HG02943 (cell line): Measurements from ENCODE around the gene ELK4.

Experiments
- ATAC-seq: cut with Tn5 transposase; IDR thresholded peaks from one replicate; pipeline ENCODE4 v1.9.1; 2021; ENCODE audit warnings: mild to moderate bottlenecking, low read depth, moderate library complexity; ENCODE audit not compliant: unreplicated experiment

Gene ELK4

GRCh38 chr1:205583461-205584130, 48.2 kb downstream of the ELK4 start:
- no peak for ATAC-seq

GRCh38 chr1:205582471-205583291, 49.1 kb downstream of the ELK4 start:
- ATAC-seq, result no peak

- ATAC-seq, result no peak
These were observed 49.8 kb downstream of the ELK4 start for GRCh38 chr1:205582046-205582445.

GRCh38 chr1:205581321-205581980, 50.4 kb downstream of the ELK4 start:
- no peak for ATAC-seq

GRCh38 chr1:205580923-205581180, 51.0 kb downstream of the ELK4 start:
- no peak for ATAC-seq

GRCh38 chr1:205580140-205580922, 51.5 kb downstream of the ELK4 start:
- no peak for ATAC-seq

GRCh38 chr1:205579711-205580110, 52.1 kb downstream of the ELK4 start:
- ATAC-seq, result no peak

GRCh38 chr1:205578780-205579571, 52.8 kb downstream of the ELK4 start:
- ATAC-seq, result no peak

- no peak for ATAC-seq
These were observed 53.7 kb downstream of the ELK4 start for GRCh38 chr1:205577874-205578658.

- no peak for ATAC-seq
These were observed 54.7 kb downstream of the ELK4 start for GRCh38 chr1:205576805-205577761.

GRCh38 chr1:205576011-205576410, 55.8 kb downstream of the ELK4 start:
- ATAC-seq, result no peak

GRCh38 chr1:205575294-205575885, 56.4 kb downstream of the ELK4 start:
- no peak for ATAC-seq

GRCh38 chr1:205572421-205572820, 59.4 kb downstream of the ELK4 start:
- ATAC-seq, result no peak

- no peak for ATAC-seq
These were observed 60.1 kb downstream of the ELK4 start for GRCh38 chr1:205571747-205572146.

GRCh38 chr1:205570796-205571537, 60.8 kb downstream of the ELK4 start:
- no peak for ATAC-seq

GRCh38 chr1:205570173-205570501, 61.7 kb downstream of the ELK4 start:
- no peak for ATAC-seq

GRCh38 chr1:205569411-205570172, 62.2 kb downstream of the ELK4 start:
- ATAC-seq, result no peak
